HG02610 (cell line): ENCODE data around the gene GNPTAB.
A peak's percentile ranks its signal among the peaks of the same experiment; 100 is the strongest.

Source experiments
- ATAC-seq: cut with Tn5 transposase; IDR thresholded peaks from one replicate; pipeline ENCODE4 v1.9.1; 2021; ENCODE audit warnings: mild to moderate bottlenecking, moderate library complexity; ENCODE audit not compliant: unreplicated experiment

GNPTAB gene

DNA sequence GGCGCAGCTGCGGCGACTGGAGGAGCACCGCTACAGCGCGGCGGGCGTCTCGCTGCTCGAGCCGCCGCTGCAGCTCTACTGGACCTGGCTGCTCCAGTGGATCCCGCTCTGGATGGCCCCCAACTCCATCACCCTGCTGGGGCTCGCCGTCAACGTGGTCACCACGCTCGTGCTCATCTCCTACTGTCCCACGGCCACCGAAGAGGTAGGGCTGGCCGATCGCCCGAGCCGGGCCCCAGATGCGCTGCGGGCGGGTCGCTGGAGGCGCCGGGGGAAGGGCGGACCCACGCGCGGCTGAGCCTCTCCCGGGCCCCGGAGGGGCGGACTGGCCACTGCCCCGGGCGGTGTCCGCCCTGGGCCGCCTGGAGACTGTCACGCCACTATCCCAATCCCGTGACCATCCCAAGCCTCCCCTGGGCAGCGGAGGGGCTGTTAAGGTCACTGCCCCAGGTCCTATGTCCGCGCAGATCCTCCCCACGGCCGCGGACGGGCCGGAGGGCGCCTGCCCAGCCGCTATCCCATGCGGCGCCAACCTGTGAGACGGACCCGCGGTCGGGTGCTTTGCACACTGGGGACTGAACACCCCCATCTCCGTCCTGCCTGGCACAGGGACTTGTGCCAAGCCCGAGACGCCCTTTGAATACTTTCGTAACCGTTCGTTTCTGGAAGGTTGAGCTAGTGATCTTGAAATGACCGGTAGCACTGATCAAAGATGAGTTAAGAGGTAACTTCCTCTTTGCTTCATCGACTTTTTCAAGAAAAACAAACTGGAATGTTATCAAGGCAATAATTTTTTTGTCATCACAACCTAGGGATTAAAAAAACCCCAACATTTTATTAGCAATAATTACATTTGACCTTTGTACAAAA is 132.6 kb downstream of the GNPTAB start:
- peak; percentile 19 for ATAC-seq

DNA sequence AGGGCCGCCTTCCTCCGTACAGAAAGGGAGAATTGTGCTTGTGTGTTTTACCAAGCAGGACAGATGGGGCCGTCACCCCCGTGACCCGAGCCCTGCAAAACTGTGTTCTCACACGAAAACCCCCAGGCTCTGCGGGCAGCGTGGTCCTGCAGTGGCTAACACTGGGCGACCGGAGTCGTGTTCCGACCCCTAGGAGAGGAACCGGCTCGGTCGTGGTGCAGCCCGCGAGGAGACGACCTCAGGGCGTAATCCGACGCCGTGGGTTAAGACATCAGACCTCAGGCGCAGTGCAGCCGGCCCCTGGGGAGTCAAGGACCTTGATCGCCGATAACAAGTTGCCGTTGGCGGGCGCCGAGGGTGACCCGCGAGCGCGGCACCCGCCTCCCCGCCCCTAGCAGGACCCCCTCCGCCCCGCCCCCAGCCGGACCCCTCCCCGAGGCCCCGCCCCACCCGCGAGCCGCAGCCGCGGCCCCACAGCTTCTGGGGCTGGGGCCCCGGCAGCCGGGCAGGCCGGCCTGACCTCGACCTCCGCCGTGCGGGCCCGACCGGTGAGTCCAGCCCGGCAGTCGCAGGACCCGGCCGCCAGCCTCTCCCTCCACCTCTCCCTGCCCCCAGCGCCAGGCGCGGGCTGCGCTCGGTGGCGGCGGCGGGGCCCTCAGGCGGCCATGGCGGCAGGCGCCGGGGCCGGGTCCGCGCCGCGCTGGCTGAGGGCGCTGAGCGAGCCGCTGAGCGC is 133.4 kb downstream of the GNPTAB start, which contains the start of gene CHPT1:
Gene CHPT1, plus strand, starts transcription at position 444 of the 733 bp plus-strand sequence. Its CDS starts 222 bp downstream, at position 666.
- ATAC-seq = peak; percentile 63

DNA sequence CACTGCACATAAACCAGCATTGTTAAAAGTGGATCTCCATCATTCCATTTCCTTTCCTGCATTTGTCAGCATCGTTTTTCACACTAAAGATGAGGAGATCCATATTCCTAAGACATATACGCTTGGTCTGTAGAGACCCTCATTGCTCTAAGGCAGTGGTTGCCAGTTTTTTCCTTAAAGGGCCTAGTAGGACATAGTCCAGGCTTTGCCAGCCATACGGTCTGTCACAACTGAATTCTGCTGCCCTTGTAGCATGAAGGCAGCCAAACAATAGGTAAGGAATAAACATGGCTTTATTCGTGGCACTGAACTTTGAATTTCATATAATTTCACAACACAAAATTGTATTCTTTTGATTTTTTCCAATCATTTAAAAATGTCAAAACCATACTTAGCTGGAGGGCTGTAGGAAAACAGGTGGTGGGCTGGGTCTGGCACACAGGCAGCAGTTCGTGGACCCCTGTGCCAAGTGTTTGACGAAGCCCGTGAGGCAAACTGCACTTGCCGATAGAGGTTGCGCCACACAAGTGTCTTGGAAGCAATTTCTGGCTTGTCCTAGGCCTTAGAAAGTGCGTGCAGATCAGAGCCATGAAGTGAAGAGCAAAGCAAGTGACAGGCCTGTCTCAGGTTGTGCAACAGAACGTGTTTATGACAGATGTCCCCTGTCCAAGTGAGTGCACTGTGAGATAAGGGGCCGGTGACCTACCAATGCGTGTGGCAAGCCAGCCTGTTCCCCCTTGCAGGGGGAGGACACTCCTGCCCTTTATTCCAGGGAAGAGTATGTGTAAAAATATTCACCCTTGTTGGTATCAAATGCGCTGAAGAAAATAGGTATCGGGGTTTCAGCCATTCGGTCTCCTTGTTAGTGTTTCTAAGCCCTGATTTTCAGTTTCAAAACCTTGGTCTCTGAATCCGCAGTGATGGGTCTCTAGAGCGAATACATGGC is 134.2 kb downstream of the GNPTAB start:
- ATAC-seq = peak; percentile 1

DNA sequence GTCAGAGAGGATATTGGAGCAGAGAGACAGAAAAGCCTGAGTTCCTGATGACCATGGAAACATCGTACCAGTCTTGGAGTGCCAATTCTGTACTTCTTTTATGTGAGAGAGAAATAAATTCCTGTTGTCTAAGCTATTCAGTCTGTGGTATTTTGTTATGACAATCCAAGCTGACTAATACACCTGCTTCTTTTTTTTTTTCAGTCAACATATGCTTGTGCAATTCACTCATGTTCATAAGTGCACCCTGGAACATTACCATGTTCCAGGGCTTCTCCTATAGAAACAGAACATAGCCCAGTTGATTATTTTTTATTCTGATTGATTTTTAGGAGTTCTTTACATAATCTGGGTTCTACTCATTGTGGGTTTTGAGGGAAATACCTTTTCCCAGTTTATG is 135.1 kb downstream of the GNPTAB start:
- ATAC-seq = no peak
